ENCODE data around the gene FKBP9.
"Not testable (repeated sequence)": the region's sequence is repeated elsewhere in the genome, so short reads cannot be mapped to it uniquely, and the experiment has no call there.

Gene FKBP9

GRCh38 chr7:32958046-32959025, 1.1 kb downstream of the FKBP9 start:
- no peak for DNase-seq

GRCh38 chr7:32963880-32964301, 6.7 kb downstream of the FKBP9 start:
- DNase-seq: not testable (repeated sequence)

GRCh38 chr7:32964461-32965159, 7.4 kb downstream of the FKBP9 start:
- DNase-seq: not testable (repeated sequence)

- not testable (repeated sequence) for DNase-seq
Observed at GRCh38 chr7:32966489-32967267, 9.4 kb downstream of the FKBP9 start.

GRCh38 chr7:32967268-32967582, 10.0 kb downstream of the FKBP9 start:
- not testable (repeated sequence) for DNase-seq

- DNase-seq: not testable (repeated sequence)
Observed at GRCh38 chr7:32971967-32972366, 14.7 kb downstream of the FKBP9 start.

GRCh38 chr7:32977159-32977558, 19.9 kb downstream of the FKBP9 start:
- DNase-seq: not testable (repeated sequence)

GRCh38 chr7:32979246-32979645, 22.0 kb downstream of the FKBP9 start:
- not testable (repeated sequence) for DNase-seq

- not testable (repeated sequence) for DNase-seq
Observed at GRCh38 chr7:32979902-32980301, 22.7 kb downstream of the FKBP9 start.

GRCh38 chr7:32988148-32988547, 30.9 kb downstream of the FKBP9 start:
- DNase-seq: not testable (repeated sequence)

GRCh38 chr7:32991068-32991585, 33.9 kb downstream of the FKBP9 start:
- not testable (repeated sequence) for DNase-seq

- not testable (repeated sequence) for DNase-seq
Observed at GRCh38 chr7:32991975-32992700, 34.9 kb downstream of the FKBP9 start.

- not testable (repeated sequence) for DNase-seq
Observed at GRCh38 chr7:32992750-32993149, 35.5 kb downstream of the FKBP9 start.

GRCh38 chr7:32997956-32998355, 40.7 kb downstream of the FKBP9 start:
- not testable (repeated sequence) for DNase-seq

- not testable (repeated sequence) for DNase-seq
Observed at GRCh38 chr7:32998361-32999171, 41.3 kb downstream of the FKBP9 start.

- DNase-seq: not testable (repeated sequence)
Observed at GRCh38 chr7:32999380-32999779, 42.1 kb downstream of the FKBP9 start.

GRCh38 chr7:33003111-33003510, 45.9 kb downstream of the FKBP9 start:
- not testable (repeated sequence) for DNase-seq

- not testable (repeated sequence) for DNase-seq
Observed at GRCh38 chr7:33004104-33004616, 46.9 kb downstream of the FKBP9 start.

GRCh38 chr7:33005193-33005592, 48.0 kb downstream of the FKBP9 start:
- DNase-seq: not testable (repeated sequence)

GRCh38 chr7:33005690-33006089, 48.5 kb downstream of the FKBP9 start:
- DNase-seq: not testable (repeated sequence)

- no peak for DNase-seq
Observed at GRCh38 chr7:33009734-33010133, 52.5 kb downstream of the FKBP9 start.

Data from activated CD4-positive, alpha-beta T cell treated with anti-CD3 and anti-CD28 coated beads, Interleukin-10, Interleukin-2, amounts not matched to agents 100 ng/mL and 50 ng/mL, durations not matched to agents 16 hours and 8 hours (primary cell).